NCI-H2107 (cell line): ENCODE measurements around the gene TTC17.
"Not testable (repeated sequence)": the region's sequence is repeated elsewhere in the genome, so short reads cannot be mapped to it uniquely, and the experiment has no call there.

Source experiments
- DNase-seq: peaks from one replicate; lab custom pipeline; 2025; lab: John Stamatoyannopoulos, UW

The TTC17 gene

GRCh38 chr11:43458486-43458885, 99.8 kb downstream of the TTC17 start:
- DNase-seq: no peak

GRCh38 chr11:43459246-43459645, 100.5 kb downstream of the TTC17 start:
- DNase-seq: no peak

GRCh38 chr11:43462359-43462758, 103.6 kb downstream of the TTC17 start:
- no peak for DNase-seq

GRCh38 chr11:43467958-43468357, 109.2 kb downstream of the TTC17 start:
- DNase-seq: no peak

- DNase-seq: not testable (repeated sequence)
Observed at GRCh38 chr11:43477491-43477890, 118.8 kb downstream of the TTC17 start.

GRCh38 chr11:43486141-43486540, 127.4 kb downstream of the TTC17 start:
- no peak for DNase-seq

GRCh38 chr11:43489869-43490465, 131.2 kb downstream of the TTC17 start:
- no peak for DNase-seq

GRCh38 chr11:43492701-43493100, 134.0 kb downstream of the TTC17 start:
- DNase-seq: no peak

- no peak for DNase-seq
Observed at GRCh38 chr11:43493431-43493830, 134.7 kb downstream of the TTC17 start.

- no peak for DNase-seq
Observed at GRCh38 chr11:43497144-43497543, 138.4 kb downstream of the TTC17 start.

- DNase-seq: no peak
Observed at GRCh38 chr11:43498561-43498960, 139.8 kb downstream of the TTC17 start.

- DNase-seq: no peak
Observed at GRCh38 chr11:43503417-43503816, 144.7 kb downstream of the TTC17 start.

- no peak for DNase-seq
Observed at GRCh38 chr11:43504316-43504950, 145.7 kb downstream of the TTC17 start.

GRCh38 chr11:43505171-43505570, 146.5 kb downstream of the TTC17 start:
- no peak for DNase-seq

- no peak for DNase-seq
Observed at GRCh38 chr11:43507171-43507570, 148.5 kb downstream of the TTC17 start.

GRCh38 chr11:43508511-43508918, 149.8 kb downstream of the TTC17 start:
- DNase-seq: no peak

- no peak for DNase-seq
Observed at GRCh38 chr11:43511959-43512358, 153.2 kb downstream of the TTC17 start.

GRCh38 chr11:43515090-43515489, 156.4 kb downstream of the TTC17 start:
- no peak for DNase-seq

GRCh38 chr11:43516316-43516850, 157.7 kb downstream of the TTC17 start:
- no peak for DNase-seq

- DNase-seq: no peak
Observed at GRCh38 chr11:43517518-43517917, 158.8 kb downstream of the TTC17 start.

GRCh38 chr11:43518408-43519160, 159.9 kb downstream of the TTC17 start:
- DNase-seq: no peak

- no peak for DNase-seq
Observed at GRCh38 chr11:43521471-43521870, 162.8 kb downstream of the TTC17 start.

GRCh38 chr11:43523632-43524031, 164.9 kb downstream of the TTC17 start:
- no peak for DNase-seq
